Lower leg skin (tissue), 3 donors: ENCODE measurements around the gene KRTAP9-6.

Source experiments
- CTCF ChIP-seq, 3 donors: fragments of 450-650 bp; IDR thresholded peaks; one replicate each; pipeline ENCODE4 v1.5.1; 2016; ENCODE audit warnings: antibody characterized with exemption in 3 of 3, mild to moderate bottlenecking in 3 of 3, moderate library complexity in 2 of 3
- POLR2A ChIP-seq, 2 donors: fragments of 450-650 bp; IDR thresholded peaks; one replicate each; pipeline ENCODE4 v1.6.1; 2016 to 2017; ENCODE audit warnings: antibody characterized with exemption in 2 of 2, mild to moderate bottlenecking in 1 of 2, moderate library complexity in 1 of 2

- TF ChIP-seq CTCF (IDR thresholded peaks at IDR 0.05): no peak
- TF ChIP-seq POLR2A (IDR thresholded peaks at IDR 0.05): no peak
These were observed 35.1 kb upstream of the KRTAP9-6 start for GRCh38 chr17:41230094-41230493.
